K562 (cell line): ENCODE data around the gene IFNAR2. TPM values are rescaled to one million over a fixed set of nuclear protein-coding genes. Genes with fewer than 3 reads are reported as not detected.

ENCODE experiments used
- BACH1 ChIP-seq: fragments of 200-800 bp; sonication (Bioruptor generic); IDR thresholded peaks from 2 replicates; pipeline ENCODE4 v1.6.1; 2016; ENCODE audit warnings: missing genetic modification characterization, missing compliant biosample characterization
- CTBP1 ChIP-seq: fragments of 450-650 bp; IDR thresholded peaks from 2 replicates; pipeline ENCODE4 v1.6.1; 2016; ENCODE audit warnings: borderline replicate concordance
- FOSL1 ChIP-seq: fragments of 200-800 bp; sonication (Bioruptor generic); conservative IDR thresholded peaks from 2 replicates; pipeline ENCODE4 v1.6.1; 2016; ENCODE audit warnings: missing genetic modification characterization, missing compliant biosample characterization
- FOXJ3 ChIP-seq: sonication (generic); formaldehyde crosslinking; IDR thresholded peaks from 2 replicates; pipeline ENCODE4 v1.4.0; 2020; ENCODE audit warnings: mild to moderate bottlenecking, missing genetic modification reagents
- HCFC1 ChIP-seq: IDR thresholded peaks from 2 replicates; pipeline ENCODE4 v1.6.1; 2012; ENCODE audit warnings: low read depth, low read length, improper control_type of control experiment
- MYBL2 ChIP-seq, 2 experiments: fragments of 450-650 bp in 1 of 2; sonication (generic) in 1 of 2; formaldehyde crosslinking in 1 of 2; IDR thresholded peaks; 2 replicates each; pipeline versions ENCODE4 v1.6.1 to v1.8.1; 2017 to 2022; ENCODE audit warnings: borderline replicate concordance in 1 of 2, inconsistent platforms in 1 of 2, low read depth in 1 of 2, mild to moderate bottlenecking in 1 of 2, missing genetic modification reagents in 1 of 2, moderate library complexity in 1 of 2
- RAD51 ChIP-seq: fragments of 450-650 bp; IDR thresholded peaks from 2 replicates; pipeline ENCODE4 v1.7.1; 2016; ENCODE audit warnings: low read depth, mild to moderate bottlenecking, borderline replicate concordance
- SP2 ChIP-seq: IDR thresholded peaks from 2 replicates; pipeline ENCODE4 v1.6.1; 2011; ENCODE audit warnings: mild to moderate bottlenecking, low read depth, low read length, moderate library complexity; ENCODE audit not compliant: poor library complexity, severe bottlenecking; ENCODE audit errors: extremely low read depth
- STAG1 ChIP-seq: sonication (generic); formaldehyde crosslinking; IDR thresholded peaks from 2 replicates; pipeline ENCODE4 v1.5.0; 2020; ENCODE audit warnings: missing genetic modification reagents, borderline replicate concordance
- ZNF347 ChIP-seq: fragments of 450-650 bp; formaldehyde crosslinking; IDR thresholded peaks from 2 replicates; pipeline ENCODE4 v1.4.0; 2020; ENCODE audit warnings: low read depth, mild to moderate bottlenecking, moderate library complexity
- polyA plus RNA-seq, 8 experiments: library from polyadenylated mRNA; depleted of rRNA in 4 of 8; stranded (reverse) in 5 of 8; unstranded in 3 of 8; fragments of >200 nt; fragmentation: Nextera tagmentation in 2 of 8; fragmentation: Illumina TruSeq in 1 of 8; extraction: Ambion mirVana in 2 of 8; extraction: Trizol in 1 of 8; gene quantifications; 2 replicates each; pipeline versions ENCODE4 v1.2.1 to v1.2.3, GENCODE V29; 2011 to 2014; ENCODE audit warnings: inconsistent platforms in 1 of 8, missing spikeins in 1 of 8
- total RNA-seq, 7 experiments: library from RNA; depleted of rRNA in 6 of 7; stranded (reverse); fragments of >200 nt in 6 of 7; fragmentation: Illumina TruSeq in 2 of 7; extraction: Trizol in 2 of 7; gene quantifications; 2 replicates each; pipeline versions ENCODE4 v1.2.1 to v1.2.3, GENCODE V29; 2011 to 2021; ENCODE audit warnings: low replicate concordance in 1 of 7
- TF ChIP-seq, protein P1 (sequence below), 3 experiments: fragments of 200-800 bp in 1 of 3; fragments of 250-450 bp in 1 of 3; fragments of 450-650 bp in 1 of 3; sonication (Bioruptor Pico) in 1 of 3; sonication (Bioruptor generic) in 1 of 3; formaldehyde crosslinking in 1 of 3; IDR thresholded peaks; 2 replicates each; pipeline versions ENCODE4 v1.6.1 to v1.8.0; 2016 to 2022; ENCODE audit warnings: mild to moderate bottlenecking in 2 of 3, missing genetic modification characterization in 2 of 3, missing compliant biosample characterization in 1 of 3, moderate library complexity in 1 of 3
- TF ChIP-seq, protein P2 (sequence below): sonication (generic); formaldehyde crosslinking; IDR thresholded peaks from 2 replicates; pipeline ENCODE4 v1.9.0; 2022; ENCODE audit warnings: mild to moderate bottlenecking, missing genetic modification reagents
- TF ChIP-seq, protein P3 (sequence below): fragments of 450-650 bp; conservative IDR thresholded peaks from 2 replicates; pipeline ENCODE4 v1.6.1; 2016; ENCODE audit warnings: missing genetic modification characterization, low read depth, mild to moderate bottlenecking, missing compliant biosample characterization, moderate library complexity
- TF ChIP-seq, protein P4 (sequence below): fragments of 450-650 bp; formaldehyde crosslinking; IDR thresholded peaks from 2 replicates; pipeline ENCODE4 v1.4.0; 2022; ENCODE audit warnings: missing genetic modification characterization

IFNAR2 gene
- total and polyA plus RNA-seq, 9 of the 15 experiments (the other 6 are each of a cell fraction or from before 2014, with no cell fraction given), result 1.7 to 48.3 (median 8.4) TPM

DNA sequence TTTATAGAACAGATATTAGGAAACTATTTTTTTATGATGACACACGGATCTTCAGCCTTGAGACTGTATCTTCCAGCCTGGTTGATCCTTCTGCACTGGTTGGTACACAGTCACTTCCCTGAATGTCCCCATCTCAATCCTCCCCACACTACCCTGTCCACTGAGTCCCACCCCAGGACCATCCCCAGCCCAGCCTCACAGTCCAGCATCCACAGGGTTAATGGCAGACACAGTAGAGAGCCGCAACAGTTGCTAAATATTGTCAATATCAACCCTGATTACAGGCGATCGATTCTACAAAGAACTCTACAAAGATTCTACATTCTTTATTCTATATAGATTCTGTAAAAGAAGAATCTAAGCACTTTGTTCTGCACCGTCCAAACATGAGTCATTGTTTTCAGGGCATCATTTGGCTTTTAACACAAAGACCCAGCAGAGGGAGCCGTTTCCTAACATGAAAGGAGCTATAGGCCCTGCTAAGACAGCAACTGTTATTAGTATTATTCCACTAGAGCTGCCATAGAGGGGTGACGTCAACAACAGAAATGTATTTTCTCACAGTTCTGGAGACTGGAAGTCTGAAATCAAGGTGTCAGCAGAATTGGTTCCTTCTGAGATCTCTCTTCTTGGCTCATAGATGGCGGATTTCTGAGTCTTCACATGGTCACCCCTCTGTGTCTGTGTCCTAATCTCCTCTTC, 30.1 kb upstream of the IFNAR2 start (continued):
- TF ChIP-seq, protein P1, sequence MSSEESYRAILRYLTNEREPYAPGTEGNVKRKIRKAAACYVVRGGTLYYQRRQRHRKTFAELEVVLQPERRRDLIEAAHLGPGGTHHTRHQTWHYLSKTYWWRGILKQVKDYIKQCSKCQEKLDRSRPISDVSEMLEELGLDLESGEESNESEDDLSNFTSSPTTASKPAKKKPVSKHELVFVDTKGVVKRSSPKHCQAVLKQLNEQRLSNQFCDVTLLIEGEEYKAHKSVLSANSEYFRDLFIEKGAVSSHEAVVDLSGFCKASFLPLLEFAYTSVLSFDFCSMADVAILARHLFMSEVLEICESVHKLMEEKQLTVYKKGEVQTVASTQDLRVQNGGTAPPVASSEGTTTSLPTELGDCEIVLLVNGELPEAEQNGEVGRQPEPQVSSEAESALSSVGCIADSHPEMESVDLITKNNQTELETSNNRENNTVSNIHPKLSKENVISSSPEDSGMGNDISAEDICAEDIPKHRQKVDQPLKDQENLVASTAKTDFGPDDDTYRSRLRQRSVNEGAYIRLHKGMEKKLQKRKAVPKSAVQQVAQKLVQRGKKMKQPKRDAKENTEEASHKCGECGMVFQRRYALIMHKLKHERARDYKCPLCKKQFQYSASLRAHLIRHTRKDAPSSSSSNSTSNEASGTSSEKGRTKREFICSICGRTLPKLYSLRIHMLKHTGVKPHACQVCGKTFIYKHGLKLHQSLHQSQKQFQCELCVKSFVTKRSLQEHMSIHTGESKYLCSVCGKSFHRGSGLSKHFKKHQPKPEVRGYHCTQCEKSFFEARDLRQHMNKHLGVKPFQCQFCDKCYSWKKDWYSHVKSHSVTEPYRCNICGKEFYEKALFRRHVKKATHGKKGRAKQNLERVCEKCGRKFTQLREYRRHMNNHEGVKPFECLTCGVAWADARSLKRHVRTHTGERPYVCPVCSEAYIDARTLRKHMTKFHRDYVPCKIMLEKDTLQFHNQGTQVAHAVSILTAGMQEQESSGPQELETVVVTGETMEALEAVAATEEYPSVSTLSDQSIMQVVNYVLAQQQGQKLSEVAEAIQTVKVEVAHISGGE (CRISPR knock-in tag; IDR thresholded peaks at IDR 0.05), result no peak
- TF ChIP-seq MYBL2 (IDR thresholded peaks at IDR 0.05; ENCODE audit: low read depth) (no peak), MYBL2 (CRISPR knock-in tag; IDR thresholded peaks at IDR 0.05; ENCODE audit: borderline replicate concordance) (no peak), ZNF347 (CRISPR knock-in tag) (no peak), FOXJ3 (CRISPR knock-in tag) (no peak), SP2 (no peak), STAG1 (CRISPR knock-in tag) (peak; percentile 76; the same call in 1 of the 2 replicates), FOSL1 (tag) (peak; percentile 91), HCFC1 (0 out of 2 replicates have a peak, but pooled peaks have one; percentile 26), RAD51 (no peak; the same call in 1 of the 2 replicates), BACH1 (no peak), CTBP1 (peak; percentile 44; the same call in 1 of the 2 replicates)
- TF ChIP-seq, protein P2, sequence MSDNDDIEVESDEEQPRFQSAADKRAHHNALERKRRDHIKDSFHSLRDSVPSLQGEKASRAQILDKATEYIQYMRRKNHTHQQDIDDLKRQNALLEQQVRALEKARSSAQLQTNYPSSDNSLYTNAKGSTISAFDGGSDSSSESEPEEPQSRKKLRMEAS (CRISPR knock-in tag), result no peak
- TF ChIP-seq, protein P3, sequence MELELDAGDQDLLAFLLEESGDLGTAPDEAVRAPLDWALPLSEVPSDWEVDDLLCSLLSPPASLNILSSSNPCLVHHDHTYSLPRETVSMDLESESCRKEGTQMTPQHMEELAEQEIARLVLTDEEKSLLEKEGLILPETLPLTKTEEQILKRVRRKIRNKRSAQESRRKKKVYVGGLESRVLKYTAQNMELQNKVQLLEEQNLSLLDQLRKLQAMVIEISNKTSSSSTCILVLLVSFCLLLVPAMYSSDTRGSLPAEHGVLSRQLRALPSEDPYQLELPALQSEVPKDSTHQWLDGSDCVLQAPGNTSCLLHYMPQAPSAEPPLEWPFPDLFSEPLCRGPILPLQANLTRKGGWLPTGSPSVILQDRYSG (tag), result no peak
- TF ChIP-seq, protein P4, sequence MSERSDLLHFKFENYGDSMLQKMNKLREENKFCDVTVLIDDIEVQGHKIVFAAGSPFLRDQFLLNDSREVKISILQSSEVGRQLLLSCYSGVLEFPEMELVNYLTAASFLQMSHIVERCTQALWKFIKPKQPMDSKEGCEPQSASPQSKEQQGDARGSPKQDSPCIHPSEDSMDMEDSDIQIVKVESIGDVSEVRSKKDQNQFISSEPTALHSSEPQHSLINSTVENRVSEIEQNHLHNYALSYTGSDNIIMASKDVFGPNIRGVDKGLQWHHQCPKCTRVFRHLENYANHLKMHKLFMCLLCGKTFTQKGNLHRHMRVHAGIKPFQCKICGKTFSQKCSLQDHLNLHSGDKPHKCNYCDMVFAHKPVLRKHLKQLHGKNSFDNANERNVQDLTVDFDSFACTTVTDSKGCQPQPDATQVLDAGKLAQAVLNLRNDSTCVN (CRISPR knock-in tag), result no peak
- TF ChIP-seq, all 486 proteins: peak for 42
